ENCODE data around the gene TMUB1.

The TMUB1 gene

GRCh38 chr7:151083071-151083823 is at the start of gene TMUB1:
TSS of gene TMUB1 (minus strand) at chr7:151083493. CDS start at chr7:151082563, 930 bp downstream.
- DNase-seq = peak; percentile 78

GRCh38 chr7:151132461-151133205 is 49.3 kb upstream of the TMUB1 start:
- no peak for DNase-seq

GRCh38 chr7:151131592-151132293 is 48.5 kb upstream of the TMUB1 start:
- DNase-seq = no peak

- DNase-seq = no peak
These were observed 47.9 kb upstream of the TMUB1 start for GRCh38 chr7:151131224-151131591.

- DNase-seq = no peak
These were observed 47.5 kb upstream of the TMUB1 start for GRCh38 chr7:151130741-151131157.

GRCh38 chr7:151129960-151130591 is 46.8 kb upstream of the TMUB1 start:
- no peak for DNase-seq

- no peak for DNase-seq
These were observed 46.0 kb upstream of the TMUB1 start for GRCh38 chr7:151129117-151129959.

- DNase-seq = no peak
These were observed 45.4 kb upstream of the TMUB1 start for GRCh38 chr7:151128716-151129115.

GRCh38 chr7:151128144-151128543 is 44.9 kb upstream of the TMUB1 start:
- no peak for DNase-seq

- no peak for DNase-seq
These were observed 43.3 kb upstream of the TMUB1 start for GRCh38 chr7:151126491-151127137.

- DNase-seq = no peak
These were observed 42.7 kb upstream of the TMUB1 start for GRCh38 chr7:151125846-151126481.

- no peak for DNase-seq
These were observed 42.2 kb upstream of the TMUB1 start for GRCh38 chr7:151125470-151125845.

GRCh38 chr7:151124899-151125399 is 41.7 kb upstream of the TMUB1 start:
- no peak for DNase-seq

GRCh38 chr7:151124481-151124880 is 41.2 kb upstream of the TMUB1 start:
- no peak for DNase-seq

GRCh38 chr7:151123822-151124464 is 40.6 kb upstream of the TMUB1 start:
- peak; percentile 83 for DNase-seq

GRCh38 chr7:151123158-151123821 is 40.0 kb upstream of the TMUB1 start:
- DNase-seq = no peak

GRCh38 chr7:151122796-151123157 is 39.5 kb upstream of the TMUB1 start:
- no peak for DNase-seq

GRCh38 chr7:151122276-151122675 is 39.0 kb upstream of the TMUB1 start:
- no peak for DNase-seq

- no peak for DNase-seq
These were observed 38.3 kb upstream of the TMUB1 start for GRCh38 chr7:151121380-151122170.
